Tongue (tissue), 2 donors: ENCODE measurements around the gene NKG7. TPM values are rescaled to one million over a fixed set of nuclear protein-coding genes. Genes with fewer than 3 reads are reported as not detected.

Experiments
- DNase-seq: peaks from one replicate; pipeline ENCODE4 v3.0.0-alpha.2; 2015
- total RNA-seq: library from RNA; depleted of rRNA; stranded (reverse); fragments of >200 nt; gene quantifications from one replicate; pipeline ENCODE4 v1.2.3, GENCODE V29; 2014

NKG7 gene
- total RNA-seq, 1 donor from 2014 or later = 2.3 TPM

DNA sequence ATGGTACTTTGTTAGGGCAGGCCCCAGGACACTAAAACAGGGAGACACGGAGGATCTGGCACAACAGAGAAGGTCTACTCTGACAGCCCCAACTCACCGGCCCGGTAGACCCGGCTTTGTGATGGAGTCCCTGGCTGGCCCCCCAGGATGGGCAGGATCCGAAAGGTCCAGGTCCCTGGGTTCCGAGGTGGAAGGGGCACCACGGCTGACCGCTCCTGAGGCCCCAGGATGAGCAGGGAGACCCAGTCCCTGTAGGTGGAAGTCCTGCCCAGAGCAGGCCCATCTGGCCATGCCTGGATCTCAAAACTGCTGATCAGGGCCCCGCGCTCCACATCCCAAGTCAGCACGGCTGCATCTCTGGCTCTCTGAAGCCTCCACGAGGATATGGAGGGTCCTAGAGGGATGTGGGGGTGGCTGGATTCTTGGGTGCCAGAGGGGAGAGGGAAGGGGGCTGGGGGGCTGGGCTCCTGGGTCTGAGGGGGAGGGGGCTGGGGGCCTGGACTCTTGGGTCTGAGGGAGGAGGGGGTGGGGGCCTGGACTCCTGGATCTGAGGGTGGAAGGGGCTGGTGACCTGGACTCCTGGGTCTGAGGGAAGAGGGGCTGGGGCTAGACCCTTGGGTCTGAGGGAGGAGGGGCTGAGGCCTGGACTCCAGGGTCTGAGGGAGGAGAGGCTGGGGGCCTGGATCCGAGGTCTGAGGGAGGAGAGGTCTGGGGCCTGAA lies 35.2 kb downstream of the NKG7 start:
- DNase-seq = no peak

GRCh38 chr19:51333836-51334460 lies 38.5 kb downstream of the NKG7 start:
- no peak for DNase-seq

DNA sequence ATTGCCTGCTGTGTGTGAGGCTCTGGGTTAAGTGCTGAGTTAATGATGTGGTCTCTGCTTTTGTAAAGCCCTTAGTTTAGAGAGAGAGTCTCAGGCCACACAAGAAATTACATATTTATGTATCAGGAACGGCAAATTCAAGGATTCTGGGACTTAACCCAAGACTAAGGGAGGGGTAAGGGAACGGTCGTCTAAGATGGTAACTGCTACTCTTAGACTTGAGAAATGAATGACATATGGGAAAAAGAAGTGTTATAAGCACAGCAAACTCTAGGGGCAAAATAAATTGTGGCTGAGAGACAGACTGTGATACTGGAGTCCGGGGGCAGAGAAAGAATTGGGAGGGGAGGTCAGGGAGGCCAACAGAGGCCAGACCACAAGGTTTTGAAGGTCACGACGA lies 40.7 kb downstream of the NKG7 start:
- DNase-seq = no peak

- no peak for DNase-seq
Measured at GRCh38 chr19:51331193-51331592, 41.3 kb downstream of the NKG7 start.

DNA sequence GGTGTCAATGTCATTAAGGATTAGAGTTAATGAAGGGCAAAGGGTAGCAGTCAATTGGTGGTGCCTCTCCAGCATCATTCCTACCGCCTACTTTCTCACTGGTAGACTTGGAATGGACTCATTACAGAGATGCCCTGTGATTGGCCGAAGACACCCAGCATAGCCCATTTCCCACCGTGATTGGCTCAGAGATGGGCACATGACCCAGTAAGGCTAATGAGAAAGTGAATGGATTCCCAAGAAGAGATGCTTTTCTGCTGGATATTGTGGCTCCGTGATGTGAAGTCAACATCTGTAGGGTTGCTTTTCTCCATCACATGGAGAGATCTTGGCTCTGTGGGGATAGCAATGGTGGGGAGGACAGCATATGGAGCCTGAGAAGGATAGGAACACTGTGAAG lies 42.1 kb downstream of the NKG7 start:
- DNase-seq = no peak

- no peak for DNase-seq
Measured at GRCh38 chr19:51329411-51329810, 43.0 kb downstream of the NKG7 start.

DNA sequence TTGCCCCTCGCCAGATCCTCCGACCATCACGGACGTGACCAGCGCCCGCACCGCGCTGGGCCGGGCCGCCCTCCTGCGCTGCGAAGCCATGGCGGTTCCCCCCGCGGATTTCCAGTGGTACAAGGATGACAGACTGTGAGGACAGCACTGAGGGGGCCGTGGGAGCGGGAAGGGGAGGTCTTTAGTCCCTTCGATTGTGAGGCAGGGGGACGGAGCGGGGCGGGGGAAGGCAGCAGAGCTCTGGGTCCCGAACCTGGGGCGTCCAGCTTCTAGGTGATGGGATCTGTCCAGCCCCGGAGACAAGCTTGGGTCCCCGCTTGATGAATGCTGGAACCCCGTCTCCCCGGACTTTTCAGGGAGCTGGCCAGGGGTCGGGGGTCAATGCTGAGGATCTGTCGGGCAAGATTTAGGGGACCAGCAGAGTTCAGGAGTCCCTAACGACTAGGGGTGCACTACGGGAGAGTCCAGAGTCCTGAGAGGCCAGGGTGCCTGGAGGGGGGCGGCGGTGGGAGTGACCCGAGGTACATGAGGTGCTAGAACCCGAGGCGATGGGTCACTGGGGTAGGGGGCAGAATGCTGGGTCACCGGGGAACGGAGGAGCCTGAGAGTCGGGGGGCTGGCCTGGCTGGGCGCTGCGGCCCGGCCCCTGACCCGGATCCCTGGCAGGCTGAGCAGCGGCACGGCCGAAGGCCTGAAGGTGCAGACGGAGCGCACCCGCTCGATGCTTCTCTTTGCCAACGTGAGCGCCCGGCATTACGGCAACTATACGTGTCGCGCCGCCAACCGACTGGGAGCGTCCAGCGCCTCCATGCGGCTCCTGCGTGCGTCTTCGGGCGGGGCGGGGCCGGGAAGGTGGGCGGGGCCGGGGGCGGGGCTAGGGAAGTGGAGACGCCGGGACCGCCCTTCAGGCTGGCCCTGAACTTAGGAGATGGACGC lies 45.1 kb downstream of the NKG7 start:
- peak; percentile 61 for DNase-seq

DNA sequence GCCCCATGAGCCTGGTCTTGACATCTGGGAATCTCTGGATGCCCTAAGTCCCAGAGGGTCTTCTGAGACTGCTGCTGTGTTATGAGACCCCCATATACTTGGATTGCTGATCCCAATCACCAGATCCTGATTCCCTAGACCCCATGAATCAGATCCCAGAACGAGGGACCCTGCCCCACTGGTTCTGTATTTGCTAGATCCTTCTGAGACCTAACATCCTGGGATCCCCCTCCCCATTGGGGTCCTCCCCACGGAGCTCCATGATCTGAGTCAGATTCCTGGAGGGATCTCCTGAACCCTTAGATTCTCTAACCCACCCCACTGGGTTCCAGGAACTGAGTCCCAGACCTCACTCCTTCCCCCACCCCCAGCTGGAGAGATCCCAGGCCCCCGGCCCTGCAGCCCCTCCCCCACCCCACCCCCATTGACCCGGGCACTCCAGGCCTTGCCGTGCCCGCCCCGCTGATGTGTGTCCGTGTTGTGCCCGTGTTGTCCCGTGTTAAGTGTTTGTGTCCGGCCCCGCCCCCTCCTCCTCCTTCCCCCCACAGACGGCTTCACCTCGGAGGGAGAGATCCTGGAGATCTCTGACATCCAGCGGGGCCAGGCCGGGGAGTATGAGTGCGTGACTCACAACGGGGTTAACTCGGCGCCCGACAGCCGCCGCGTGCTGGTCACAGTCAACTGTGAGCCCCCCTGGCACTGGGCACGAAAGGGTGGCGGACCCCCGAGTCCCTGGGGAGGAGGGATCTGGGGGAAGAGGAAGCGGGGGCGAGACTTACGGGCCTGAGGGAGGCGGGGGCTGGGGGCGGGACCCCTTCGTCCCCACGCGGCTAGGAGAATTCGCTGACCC lies 46.0 kb downstream of the NKG7 start:
- DNase-seq = no peak

DNA sequence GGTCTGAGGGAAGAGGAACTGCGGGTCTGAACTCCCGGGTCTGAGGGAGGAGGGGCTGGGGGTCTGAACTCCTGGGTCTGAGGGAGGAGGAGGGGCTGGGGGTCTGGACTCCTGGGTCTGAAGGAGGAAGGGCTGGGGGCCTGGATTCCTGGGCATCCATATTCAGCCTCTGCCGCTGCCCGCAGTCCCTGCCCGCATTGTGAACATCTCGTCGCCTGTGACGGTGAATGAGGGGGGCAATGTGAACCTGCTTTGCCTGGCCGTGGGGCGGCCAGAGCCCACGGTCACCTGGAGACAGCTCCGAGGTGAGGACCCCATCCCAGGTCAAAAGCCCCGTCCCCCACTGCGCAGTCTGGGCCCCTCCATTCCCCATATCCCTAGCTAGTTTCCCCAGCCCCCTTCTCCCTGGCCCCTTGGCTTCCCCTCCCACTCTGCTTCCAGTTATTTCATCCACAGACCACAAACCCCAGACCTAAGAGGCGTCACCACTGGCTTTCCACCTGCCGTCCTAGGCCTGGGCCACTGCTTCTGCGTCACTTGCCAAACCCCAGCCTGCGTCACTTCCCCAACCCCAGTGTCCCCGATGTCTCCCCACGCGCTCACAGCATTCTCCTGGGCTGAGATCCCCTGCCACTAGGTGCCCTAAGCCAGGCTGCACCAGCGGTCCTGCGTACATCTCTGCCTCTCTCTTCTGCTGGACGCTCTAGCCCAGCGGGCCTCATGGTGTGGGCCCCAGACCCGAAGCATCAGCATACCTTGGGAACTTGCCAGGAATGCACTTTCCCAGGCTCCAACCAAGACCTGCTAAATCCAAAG lies 47.1 kb downstream of the NKG7 start:
- no peak for DNase-seq

GRCh38 chr19:51324167-51324481 lies 48.3 kb downstream of the NKG7 start:
- no peak for DNase-seq

DNA sequence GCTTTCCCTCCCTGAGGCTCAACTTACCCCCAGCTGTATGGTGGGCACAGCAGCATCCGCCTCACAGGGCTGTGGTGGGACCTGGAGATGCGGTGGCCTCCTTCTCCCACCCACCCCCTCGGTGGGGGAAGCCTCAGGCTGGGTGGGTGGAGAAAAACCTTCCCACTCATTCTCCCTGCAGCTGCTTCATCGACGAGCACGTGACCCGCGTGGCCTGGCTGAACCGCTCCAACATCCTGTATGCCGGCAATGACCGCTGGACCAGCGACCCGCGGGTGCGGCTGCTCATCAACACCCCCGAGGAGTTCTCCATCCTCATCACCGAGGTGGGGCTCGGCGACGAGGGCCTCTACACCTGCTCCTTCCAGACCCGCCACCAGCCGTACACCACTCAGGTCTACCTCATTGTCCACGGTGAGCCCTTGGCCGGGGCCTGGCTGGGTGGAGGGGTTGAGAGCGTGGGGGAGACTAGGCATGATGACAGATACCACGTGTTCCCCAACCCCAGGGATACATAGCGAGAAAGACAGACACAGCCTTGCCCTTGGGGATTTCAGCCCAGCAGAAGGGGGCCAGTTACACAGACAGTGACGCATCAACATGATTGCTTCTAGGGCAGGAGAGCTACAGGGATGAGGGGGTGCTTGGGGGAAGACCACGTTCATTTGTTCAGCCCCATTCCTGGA lies 48.8 kb downstream of the NKG7 start:
- no peak for DNase-seq

GRCh38 chr19:51321799-51322198 lies 50.7 kb downstream of the NKG7 start:
- no peak for DNase-seq

Other genes starting within 250 kb of the NKG7 start
- gene SIGLEC9, start 247.7 kb downstream of the NKG7 start, total RNA-seq = 0.21 TPM
- not detected for gene SIGLEC7, start 230.4 kb downstream of the NKG7 start, total RNA-seq
- gene CD33, start 147.6 kb downstream of the NKG7 start, total RNA-seq = 3.5 TPM
- gene SIGLECL1, start 121.6 kb downstream of the NKG7 start, total RNA-seq = not detected
- 0.10 TPM for gene IGLON5, start 61.0 kb downstream of the NKG7 start, total RNA-seq
- gene VSIG10L, start 30.5 kb downstream of the NKG7 start, total RNA-seq = 2.5 TPM
- 71.3 TPM for gene ETFB, start 6.3 kb downstream of the NKG7 start, total RNA-seq
- not detected for gene CLDND2, start 3.7 kb downstream of the NKG7 start, total RNA-seq
- gene LIM2, start 15.3 kb upstream of the NKG7 start, total RNA-seq = not detected
- gene C19orf84, start 17.9 kb upstream of the NKG7 start, total RNA-seq = not detected
- 2.1 TPM for gene SIGLEC10, start 45.0 kb upstream of the NKG7 start, total RNA-seq
- not detected for gene SIGLEC8, start 85.8 kb upstream of the NKG7 start, total RNA-seq
- gene CEACAM18, start 105.9 kb upstream of the NKG7 start, total RNA-seq = not detected
- gene SIGLEC12, start 129.1 kb upstream of the NKG7 start, total RNA-seq = not detected
- not detected for gene SIGLEC6, start 159.0 kb upstream of the NKG7 start, total RNA-seq
- gene ZNF175, start 198.6 kb upstream of the NKG7 start, total RNA-seq = 10.9 TPM